ENCODE measurements around the gene SERPIND1. TPM values are rescaled to one million over a fixed set of nuclear protein-coding genes. Genes with fewer than 3 reads are reported as not detected.

The SERPIND1 gene
- total RNA-seq, 2 donors from 2014 or later, result not detected

- peak overlapping the region; percentile 69 to 83 for H3K27ac ChIP-seq
- intact Hi-C loops (cut with DNase I), result no loop called here
- no peak for TF ChIP-seq CTCF (IDR thresholded peaks at IDR 0.05)
- TF ChIP-seq POLR2AphosphoS5 (IDR thresholded peaks at IDR 0.05), result peak; percentile 55
- 85% methylated on average over 17 of the region's 17 CpGs for WGBS
- no peak overlapping the region for H3K4me3 ChIP-seq
- H3K4me1 ChIP-seq (replicated peaks), result no peaks in the 10 kb centered on the region
- no peaks in the 10 kb centered on the region for H3K36me3 ChIP-seq
- H3K27me3 ChIP-seq (replicated peaks; ENCODE audit: insufficient read depth), result no peaks in the 10 kb centered on the region
- DNase-seq (ENCODE audit: low spot score), result peak; percentile 27
- H3K9me3 ChIP-seq, result no peaks in the 10 kb centered on the region
Observed at GRCh38 chr22:20776624-20777405, 2.9 kb downstream of the SERPIND1 start.

DNA sequence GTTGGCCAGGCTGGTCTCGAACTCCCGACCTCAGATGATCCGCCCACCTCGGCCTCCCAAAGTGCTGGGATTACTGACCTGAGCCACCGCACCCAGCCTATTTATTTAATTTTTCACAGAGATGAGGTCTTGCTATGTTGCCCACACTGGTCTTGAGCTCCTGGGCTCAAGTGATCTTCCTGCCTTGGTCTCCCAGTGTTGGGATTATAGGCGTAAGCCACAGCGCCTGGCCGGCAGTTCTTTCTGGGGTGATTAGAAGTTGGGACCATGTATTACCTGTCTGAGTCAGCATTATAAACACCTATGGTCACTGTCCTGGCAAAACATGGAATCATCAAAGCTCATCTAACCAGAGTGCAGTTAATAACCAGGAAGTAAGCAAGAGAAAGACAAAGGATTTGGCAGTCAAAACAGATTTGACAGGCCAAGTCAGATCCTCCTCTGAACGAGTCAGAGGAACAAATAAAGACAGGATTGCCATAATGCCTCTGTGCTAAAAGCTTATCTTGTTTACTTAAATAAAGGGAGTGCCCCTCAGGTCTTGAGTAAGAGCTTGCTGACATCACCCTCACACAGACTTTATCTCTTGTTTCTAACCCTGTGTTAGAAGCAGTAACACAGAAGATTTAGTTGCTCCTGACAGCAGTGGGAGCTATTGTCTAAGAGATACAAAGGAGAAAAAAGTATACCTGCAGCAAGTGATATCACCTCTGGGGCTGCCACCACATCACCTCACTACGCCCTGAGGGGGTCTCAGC lies 3.7 kb downstream of the SERPIND1 start:
- no peaks in the 10 kb centered on the region for H3K36me3 ChIP-seq
- TF ChIP-seq POLR2AphosphoS5 (IDR thresholded peaks at IDR 0.05), result peak; percentile 96
- peak in 3 of 4 experiments; percentile 18 to 44 (median 20) for TF ChIP-seq CTCF (IDR thresholded peaks at IDR 0.05)
- no peak for TF ChIP-seq POLR2A (IDR thresholded peaks at IDR 0.05)

DNA sequence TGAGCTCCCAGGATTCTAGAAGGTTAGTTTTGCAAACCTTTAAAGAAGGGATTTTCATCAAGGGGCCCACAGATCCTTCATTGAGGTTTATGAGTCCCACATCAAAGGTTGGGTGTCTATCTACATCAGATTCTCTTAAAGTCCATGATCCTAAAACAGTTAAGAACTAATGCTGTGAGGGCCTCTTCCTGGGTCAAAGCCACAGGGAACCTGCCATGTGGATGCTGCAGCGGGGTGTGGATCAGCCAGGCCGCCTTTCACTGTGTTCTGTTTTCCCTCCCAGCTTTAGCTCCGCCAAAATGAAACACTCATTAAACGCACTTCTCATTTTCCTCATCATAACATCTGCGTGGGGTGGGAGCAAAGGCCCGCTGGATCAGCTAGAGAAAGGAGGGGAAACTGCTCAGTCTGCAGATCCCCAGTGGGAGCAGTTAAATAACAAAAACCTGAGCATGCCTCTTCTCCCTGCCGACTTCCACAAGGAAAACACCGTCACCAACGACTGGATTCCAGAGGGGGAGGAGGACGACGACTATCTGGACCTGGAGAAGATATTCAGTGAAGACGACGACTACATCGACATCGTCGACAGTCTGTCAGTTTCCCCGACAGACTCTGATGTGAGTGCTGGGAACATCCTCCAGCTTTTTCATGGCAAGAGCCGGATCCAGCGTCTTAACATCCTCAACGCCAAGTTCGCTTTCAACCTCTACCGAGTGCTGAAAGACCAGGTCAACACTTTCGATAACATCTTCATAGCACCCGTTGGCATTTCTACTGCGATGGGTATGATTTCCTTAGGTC lies 5.3 kb downstream of the SERPIND1 start:
- H3K27me3 ChIP-seq (replicated peaks; ENCODE audit: insufficient read depth), result no peaks in the 10 kb centered on the region
- H3K36me3 ChIP-seq, result no peaks in the 10 kb centered on the region
- H3K27ac ChIP-seq, result peak overlapping the region in 1 of 2 donors; percentile 83
- TF ChIP-seq CTCF (IDR thresholded peaks at IDR 0.05) (no peak), POLR2A (IDR thresholded peaks at IDR 0.05) (no peak), POLR2AphosphoS5 (IDR thresholded peaks at IDR 0.05) (no peak)
- WGBS, result 79% methylated on average over 25 of the region's 25 CpGs
- no peaks in the 10 kb centered on the region for H3K4me1 ChIP-seq (replicated peaks)
- no peaks in the 10 kb centered on the region for H3K9me3 ChIP-seq
- no peak overlapping the region for H3K4me3 ChIP-seq
- intact Hi-C loops (cut with DNase I), result no loop called here
- no peak for DNase-seq (ENCODE audit: low spot score)

More for the DNA sequence above, 3.7 kb downstream of the SERPIND1 start:
- H3K9me3 ChIP-seq, result no peaks in the 10 kb centered on the region
- peak; percentile 68 for DNase-seq (ENCODE audit: low spot score)
- H3K4me1 ChIP-seq (replicated peaks), result no peaks in the 10 kb centered on the region
- WGBS, result 66% methylated on average over 10 of the region's 10 CpGs
- no peak overlapping the region for H3K4me3 ChIP-seq
- intact Hi-C loops (cut with DNase I), result no loop called here
- no peaks in the 10 kb centered on the region for H3K27me3 ChIP-seq (replicated peaks; ENCODE audit: insufficient read depth)
- H3K27ac ChIP-seq, result peak overlapping the region; percentile 69 to 83

DNA sequence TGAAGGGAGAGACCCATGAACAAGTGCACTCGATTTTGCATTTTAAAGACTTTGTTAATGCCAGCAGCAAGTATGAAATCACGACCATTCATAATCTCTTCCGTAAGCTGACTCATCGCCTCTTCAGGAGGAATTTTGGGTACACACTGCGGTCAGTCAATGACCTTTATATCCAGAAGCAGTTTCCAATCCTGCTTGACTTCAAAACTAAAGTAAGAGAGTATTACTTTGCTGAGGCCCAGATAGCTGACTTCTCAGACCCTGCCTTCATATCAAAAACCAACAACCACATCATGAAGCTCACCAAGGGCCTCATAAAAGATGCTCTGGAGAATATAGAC lies 5.9 kb downstream of the SERPIND1 start:
- Histone ChIP-seq H3K27me3 (replicated peaks; ENCODE audit: insufficient read depth) (no peaks in the 10 kb centered on the region), H3K27ac (no peak overlapping the region), H3K4me3 (no peak overlapping the region), H3K9me3 (no peaks in the 10 kb centered on the region), H3K36me3 (no peaks in the 10 kb centered on the region), H3K4me1 (replicated peaks) (no peaks in the 10 kb centered on the region)
- intact Hi-C loops (cut with DNase I), result no loop called here
- no peak for DNase-seq (ENCODE audit: low spot score)
- TF ChIP-seq CTCF (IDR thresholded peaks at IDR 0.05) (no peak), POLR2AphosphoS5 (IDR thresholded peaks at IDR 0.05) (no peak), POLR2A (IDR thresholded peaks at IDR 0.05) (no peak)
- 86% methylated on average over 5 of the region's 5 CpGs for WGBS

Measured in prostate gland (tissue), 2 donors.